ENCODE data around the gene TUB.

- TF ChIP-seq ATF1 (CRISPR knock-in tag; IDR thresholded peaks at IDR 0.05) (no peak), REST (IDR thresholded peaks at IDR 0.05; ENCODE audit: borderline replicate concordance in 1 of 2, low read depth in 1 of 2, low read length in 2 of 2) (no peak), ZBTB39 (CRISPR knock-in tag; IDR thresholded peaks at IDR 0.05) (no peak), EZH2 (conservative IDR thresholded peaks at IDR 0.05; ENCODE audit: low read depth, low read length) (no peak), ZNF33A (CRISPR knock-in tag; IDR thresholded peaks at IDR 0.05; ENCODE audit: borderline replicate concordance) (no peak), ZNF451 (CRISPR knock-in tag; IDR thresholded peaks at IDR 0.05) (no peak), FIP1L1 (IDR thresholded peaks at IDR 0.05; ENCODE audit: borderline replicate concordance, insufficient read depth, low read depth, low read length) (no peak), FOXP4 (CRISPR knock-in tag; IDR thresholded peaks at IDR 0.05) (no peak), NFE2L2 (IDR thresholded peaks at IDR 0.05; ENCODE audit: low read length) (no peak), ERF (CRISPR knock-in tag; IDR thresholded peaks at IDR 0.05) (no peak)
Observed at GRCh38 chr11:8122173-8122764, 41.3 kb downstream of the TUB start.

Measured in HepG2 (cell line).